SH-SY5Y (cell line): ENCODE measurements around the gene DLGAP1.

Experiments used
- GATA2 ChIP-seq: IDR thresholded peaks from 2 replicates; pipeline ENCODE4 v1.6.1; 2011; ENCODE audit warnings: mild to moderate bottlenecking, low read depth, low read length
- GATA3 ChIP-seq: IDR thresholded peaks from 2 replicates; pipeline ENCODE4 v1.6.1; 2011; ENCODE audit warnings: low read depth, mild to moderate bottlenecking, low read length, moderate library complexity

DLGAP1 gene

DNA sequence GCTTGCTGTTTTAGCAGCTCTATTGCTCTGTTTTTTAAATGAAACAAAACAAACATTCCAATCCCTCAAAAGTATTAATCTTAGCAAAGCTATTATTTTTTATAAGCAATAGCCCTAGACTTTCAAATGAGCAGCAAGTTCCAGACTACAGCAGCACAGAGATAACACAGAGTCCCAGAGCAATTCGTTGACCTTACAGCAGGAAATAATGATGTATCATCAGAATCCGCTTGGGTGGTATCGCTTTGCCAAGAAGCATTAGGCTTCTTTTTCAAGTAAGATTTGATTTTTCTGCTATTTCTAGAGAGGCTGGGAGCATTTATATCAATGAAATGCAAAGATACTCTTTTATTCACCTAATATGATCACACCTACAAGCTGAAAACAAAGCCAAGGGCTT lies 209.7 kb downstream of the DLGAP1 start:
- TF ChIP-seq GATA2 (no peak), GATA3 (no peak)

DNA sequence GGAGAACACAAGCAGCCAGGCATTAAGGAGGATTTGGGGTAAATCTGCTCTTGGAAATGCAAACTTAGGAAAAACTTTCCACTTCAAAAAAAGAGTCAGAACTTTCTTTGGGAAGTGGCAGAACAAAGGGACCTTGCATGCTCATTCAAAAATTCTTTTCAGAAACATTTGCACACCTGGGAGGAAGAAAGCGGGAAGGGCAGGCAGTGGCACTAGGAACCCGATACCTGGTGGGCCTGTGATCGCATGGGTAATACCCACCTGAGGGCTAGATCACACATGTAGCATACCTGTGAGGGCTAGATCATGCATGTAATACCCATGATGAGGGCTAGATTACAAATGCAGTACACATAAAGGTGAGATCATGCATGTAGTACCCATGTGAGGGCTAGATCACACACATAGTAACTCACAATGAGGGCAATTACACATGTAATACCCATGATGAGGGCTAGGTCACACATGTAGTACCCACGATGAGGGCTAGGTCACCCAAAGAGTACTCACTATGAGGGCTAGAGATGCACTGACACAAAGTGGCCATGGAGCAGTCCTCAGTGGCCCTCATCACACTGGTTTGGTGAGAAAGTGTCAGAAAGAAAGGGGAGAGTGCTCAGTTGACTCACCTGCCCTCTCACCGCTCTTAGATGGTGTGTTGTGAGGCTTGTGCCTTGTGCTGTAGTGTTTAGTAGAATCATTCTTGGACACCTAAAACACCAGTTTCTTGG lies 212.5 kb downstream of the DLGAP1 start:
- TF ChIP-seq GATA2, result no peak
- no peak for TF ChIP-seq GATA3

DNA sequence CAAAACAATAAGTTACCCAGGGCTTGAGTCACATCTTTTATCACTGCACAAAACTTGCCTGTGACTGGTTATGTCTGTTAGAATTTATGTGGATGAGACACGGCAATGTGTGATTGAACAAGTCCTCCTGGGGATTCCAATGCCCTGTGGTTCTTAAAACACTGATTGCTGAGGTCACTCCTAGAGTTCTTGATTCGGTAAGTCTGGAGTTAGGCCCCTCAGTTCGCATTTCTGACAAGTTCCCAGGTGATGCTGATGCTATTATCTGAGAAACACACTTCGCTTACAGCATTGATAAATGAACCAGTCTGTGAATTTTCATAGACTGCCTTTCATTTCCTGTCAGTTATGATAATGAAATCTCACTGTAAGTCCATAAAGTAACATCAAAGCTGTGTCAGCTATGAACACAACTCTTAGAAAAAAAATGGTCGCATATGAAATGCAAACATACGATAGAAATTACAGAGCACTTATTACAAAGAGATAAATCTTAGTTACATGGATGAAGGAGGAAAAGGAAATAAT lies 214.0 kb downstream of the DLGAP1 start:
- no peak for TF ChIP-seq GATA2
- TF ChIP-seq GATA3, result no peak

DNA sequence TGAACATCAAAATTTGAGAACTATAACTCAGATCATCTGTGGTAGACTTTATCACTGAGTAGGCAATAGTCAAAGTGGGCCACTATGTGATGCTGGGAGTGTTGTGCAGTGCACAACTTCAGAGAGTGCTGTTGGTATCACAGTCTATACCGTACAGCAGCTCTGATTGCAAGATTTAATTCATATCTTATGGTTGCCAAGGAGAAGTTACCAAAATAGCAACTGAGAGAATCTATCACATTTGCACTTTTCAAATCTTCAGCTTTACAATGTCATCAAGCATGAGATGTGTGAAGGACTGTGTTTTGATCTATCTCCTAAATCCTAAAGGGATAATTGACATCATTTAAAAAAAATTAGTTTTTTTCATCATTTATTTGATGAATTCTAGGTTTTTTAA lies 216.1 kb downstream of the DLGAP1 start:
- TF ChIP-seq GATA3 (no peak), GATA2 (no peak)

DNA sequence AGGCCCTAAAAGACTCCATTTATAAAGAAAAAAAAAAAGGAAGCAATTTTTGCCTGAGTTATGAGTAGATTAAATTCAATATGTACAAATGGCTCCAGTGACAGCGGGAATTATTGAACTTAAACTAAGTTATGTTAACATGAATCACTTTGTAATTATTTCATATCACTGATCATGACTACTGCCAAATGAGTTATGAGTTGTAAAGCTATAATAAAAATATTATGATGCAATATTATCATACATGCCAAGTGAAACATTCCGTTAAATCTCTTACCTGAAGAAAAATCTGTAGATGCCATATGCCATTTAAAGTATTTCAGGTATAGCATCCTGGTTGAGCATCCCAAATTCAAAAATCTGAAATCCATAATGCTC lies 217.5 kb downstream of the DLGAP1 start:
- TF ChIP-seq GATA2 (no peak), GATA3 (no peak)

DNA sequence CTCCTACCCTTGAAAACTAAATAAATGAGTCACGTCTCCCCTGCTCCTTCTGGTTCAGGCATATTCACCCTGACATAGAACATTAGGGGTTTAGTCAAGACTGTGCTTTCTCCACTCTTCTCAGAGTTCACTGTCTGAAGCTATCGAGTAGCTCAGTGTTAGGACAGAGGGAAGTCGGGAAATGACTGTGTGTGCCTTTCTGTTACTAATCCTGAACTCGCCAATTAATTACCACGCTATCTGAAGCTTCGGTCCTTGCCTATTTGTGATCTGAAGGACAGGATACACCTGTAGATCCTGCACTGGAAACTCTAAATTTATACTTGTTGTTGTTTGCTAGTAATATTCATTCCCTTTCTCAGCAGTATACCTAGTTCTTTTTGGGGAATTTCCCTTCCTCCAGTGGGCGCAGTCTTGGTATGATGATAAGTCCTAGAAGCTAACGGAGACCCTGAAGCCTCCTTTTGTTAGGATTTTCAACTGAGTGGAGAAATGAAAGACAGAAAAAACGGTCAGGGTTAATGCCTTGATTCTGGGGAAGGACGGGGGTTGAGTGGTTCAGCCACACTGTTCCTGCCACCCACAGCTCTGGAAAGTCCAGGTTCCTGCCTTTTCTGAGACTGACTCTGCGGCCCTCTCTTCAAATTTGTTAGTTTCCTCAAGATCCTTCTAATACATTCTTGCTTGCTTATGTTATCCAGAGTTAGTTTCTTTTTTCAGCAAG lies 218.0 kb downstream of the DLGAP1 start:
- TF ChIP-seq GATA2, result no peak
- TF ChIP-seq GATA3, result no peak

DNA sequence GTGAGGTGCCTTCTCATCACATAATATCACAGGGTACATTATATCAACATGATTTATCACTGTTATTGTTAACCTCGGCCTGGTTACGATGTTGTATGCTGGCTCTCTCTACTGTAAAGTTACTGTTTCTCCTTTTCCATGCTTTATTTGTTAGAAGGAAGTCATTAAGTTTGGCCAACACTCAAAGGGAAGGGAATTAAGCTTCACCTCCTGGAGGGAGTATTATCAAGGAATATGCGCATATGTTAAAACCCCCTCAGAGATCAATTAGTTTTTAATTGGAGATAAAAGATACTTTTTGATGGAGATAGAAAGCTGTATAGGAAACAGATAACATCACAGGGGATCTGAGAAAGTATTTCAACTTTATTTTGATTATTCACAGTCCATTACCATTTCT lies 221.6 kb downstream of the DLGAP1 start:
- TF ChIP-seq GATA3 (no peak), GATA2 (no peak)

DNA sequence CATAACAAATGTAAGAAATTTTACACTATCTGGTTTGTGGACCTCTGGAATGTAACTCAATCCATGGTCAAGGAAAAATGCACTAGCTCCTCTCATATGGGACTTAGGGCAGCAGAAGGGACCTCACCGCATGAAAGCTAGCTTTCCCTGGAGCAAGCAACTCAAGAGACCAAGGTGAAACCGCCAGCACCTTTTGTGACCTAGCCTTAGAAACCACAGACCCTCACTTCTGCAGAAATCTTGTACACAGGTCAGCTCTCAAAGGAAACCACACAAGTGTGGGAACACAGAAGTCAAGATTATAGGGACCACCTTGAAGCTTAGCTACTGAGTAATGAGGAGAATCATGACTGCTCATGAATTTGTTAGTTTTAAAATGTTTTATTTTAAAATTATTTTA lies 222.5 kb downstream of the DLGAP1 start:
- TF ChIP-seq GATA3, result no peak

DNA sequence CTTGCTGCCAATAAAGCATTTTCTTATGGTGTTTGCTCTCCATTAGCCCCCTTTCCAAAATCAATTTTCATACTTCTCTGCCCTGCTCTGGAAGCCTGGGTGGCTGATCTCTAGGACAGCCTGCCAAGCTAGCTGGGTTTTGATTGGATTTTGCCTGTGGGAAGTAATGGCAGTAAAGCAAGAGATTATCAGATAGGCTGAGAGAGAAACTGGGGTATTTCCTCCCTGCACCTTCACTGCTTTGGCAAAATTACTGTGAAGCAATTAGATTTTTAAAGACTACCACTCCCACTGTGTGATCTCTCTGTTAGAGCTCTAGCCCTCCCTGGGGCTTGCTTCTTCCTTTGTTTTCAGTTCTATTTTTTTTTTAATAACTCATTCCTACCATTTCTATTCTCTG lies 223.8 kb downstream of the DLGAP1 start:
- TF ChIP-seq GATA2 (no peak), GATA3 (no peak)

DNA sequence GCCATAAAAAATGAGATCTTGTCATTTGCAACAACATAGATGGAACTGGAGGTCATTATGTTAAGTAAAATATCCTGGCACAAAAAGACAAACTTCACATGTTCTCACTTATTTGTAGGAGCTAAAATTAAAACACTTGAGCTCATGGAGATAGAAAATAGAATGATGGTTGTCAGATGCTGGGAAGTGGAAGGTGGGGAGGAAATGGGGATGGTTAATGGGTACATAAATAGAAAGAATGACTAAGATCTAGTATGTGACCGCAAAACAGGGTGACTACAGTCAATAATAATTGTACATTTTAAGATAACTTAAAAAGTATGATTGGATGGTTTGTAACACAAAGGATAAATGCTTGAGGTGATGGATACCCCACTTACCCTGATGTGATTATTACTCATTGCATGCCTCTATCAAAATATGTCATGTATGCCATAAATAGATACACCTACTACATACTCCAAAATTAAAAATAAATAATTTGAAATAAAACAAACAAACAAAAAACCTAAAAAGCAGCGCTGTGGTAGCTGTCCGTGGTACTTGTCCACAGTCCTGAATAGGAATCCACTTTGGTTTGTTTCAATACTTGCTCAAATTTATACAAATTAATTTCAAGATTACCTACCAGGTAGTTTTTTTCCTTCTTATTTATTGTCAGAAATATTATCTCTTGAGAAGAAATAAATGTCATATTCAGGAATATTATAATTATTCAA lies 224.5 kb downstream of the DLGAP1 start:
- no peak for TF ChIP-seq GATA2
- TF ChIP-seq GATA3, result no peak

DNA sequence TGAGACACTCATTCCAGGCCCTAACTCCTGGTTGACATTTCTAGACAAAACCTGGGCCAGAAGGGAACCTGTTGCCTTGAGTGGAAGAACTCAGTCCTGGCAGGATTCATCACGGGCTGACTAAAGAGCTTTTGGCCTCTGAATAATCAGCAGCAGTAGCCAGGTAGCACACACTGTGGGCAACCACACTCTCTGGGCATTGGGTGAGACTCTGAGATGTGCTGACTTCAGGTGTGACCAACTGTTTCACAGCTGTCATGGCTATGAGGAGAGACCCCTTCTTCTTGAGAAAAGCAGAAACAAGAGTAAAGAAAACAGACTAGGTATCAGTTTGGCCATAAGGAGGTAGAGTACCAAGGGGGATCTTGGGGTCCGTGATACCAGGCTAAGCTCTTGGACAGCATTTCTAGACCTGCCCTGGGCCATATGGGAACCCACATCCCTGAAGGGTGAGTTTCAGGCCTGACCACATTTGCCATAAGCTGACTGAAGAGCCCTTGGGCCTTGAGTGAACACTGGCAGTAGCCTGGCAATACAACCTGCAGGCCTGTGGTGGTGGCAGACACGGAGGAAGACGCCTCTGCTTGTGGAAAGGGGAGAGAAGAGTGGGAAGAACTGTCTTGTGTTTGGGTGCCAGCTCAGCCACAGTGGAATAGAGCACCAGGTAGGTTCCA lies 230.9 kb downstream of the DLGAP1 start:
- TF ChIP-seq GATA3 (no peak), GATA2 (no peak)

DNA sequence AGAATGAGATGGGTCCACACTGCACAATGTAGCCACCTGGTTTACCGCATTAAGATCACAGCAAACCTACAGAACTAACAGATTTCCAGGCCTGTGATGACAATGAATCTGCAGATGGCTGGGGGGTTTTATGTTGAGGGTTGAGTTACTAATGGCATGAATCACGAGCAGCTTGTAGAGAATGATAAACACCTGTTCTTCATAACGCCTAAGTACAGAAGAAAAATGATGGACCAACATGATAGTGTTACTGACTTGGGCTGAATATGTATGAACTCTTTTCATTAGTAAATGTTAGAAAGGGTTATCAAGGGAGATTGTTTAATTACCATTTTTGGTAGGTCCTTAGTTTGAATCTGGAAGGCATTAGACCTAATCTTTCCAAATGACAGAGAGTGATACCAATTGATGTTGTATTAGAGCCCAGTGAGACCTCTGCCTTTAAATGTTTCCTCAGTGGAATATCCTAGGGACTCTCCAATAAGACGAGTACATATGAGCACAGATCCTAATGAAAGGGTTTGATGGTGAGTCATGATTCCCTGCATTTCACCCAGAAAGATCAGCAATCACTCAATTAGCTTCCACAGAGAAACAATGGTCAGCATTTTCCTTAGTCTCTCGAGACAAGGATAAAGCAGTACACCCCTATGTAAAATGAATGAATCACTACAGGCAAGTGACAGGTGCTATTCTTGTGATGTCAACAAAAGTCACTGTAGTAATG lies 243.8 kb downstream of the DLGAP1 start:
- TF ChIP-seq GATA2 (no peak), GATA3 (no peak)

DNA sequence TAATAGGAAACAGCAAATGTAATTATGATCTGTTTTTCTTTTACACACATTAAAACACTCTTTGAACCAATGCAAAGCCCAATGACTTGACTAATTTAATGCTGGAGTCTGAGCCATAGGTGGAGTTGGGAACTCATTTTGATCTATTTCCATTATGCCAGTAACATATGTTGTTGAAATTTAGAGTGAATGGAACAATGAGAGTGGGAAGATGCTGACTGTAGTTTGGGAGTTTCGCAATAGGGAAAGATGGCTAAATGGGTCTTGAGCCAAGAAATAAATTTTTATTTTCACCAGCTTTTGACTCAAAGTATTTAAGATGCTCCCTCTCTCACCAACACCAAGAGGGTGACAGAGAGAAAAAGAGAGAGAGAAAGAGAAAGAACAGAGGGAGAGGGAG lies 246.7 kb downstream of the DLGAP1 start:
- TF ChIP-seq GATA3, result no peak
- TF ChIP-seq GATA2, result no peak

DNA sequence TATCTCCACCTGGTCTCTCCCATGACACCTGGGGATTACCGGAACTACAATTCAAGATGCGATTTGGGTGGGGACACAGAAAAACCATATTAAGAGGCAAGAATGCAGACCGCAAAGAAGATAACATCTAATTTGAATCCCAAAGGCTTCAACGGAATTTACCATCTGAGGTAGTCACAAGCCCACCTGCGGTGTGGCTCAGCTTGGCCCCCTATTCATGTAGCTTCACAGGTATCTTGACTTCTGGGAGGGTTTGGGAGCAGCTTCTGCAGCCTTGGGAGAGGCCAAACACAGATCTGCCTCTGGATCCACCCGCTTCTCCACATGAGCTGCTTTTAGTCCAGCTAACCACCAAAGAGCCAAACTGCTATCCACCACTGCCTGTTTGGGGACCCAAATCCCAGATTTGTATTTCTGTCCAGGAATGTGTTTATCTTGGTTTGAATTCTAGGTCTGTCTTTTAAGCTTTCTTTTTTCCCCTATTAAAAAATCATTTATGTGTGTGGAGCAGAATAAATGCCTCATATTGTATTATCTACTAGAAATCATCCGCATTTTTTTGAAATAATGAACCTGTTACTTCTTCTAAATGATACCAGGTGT lies 247.6 kb downstream of the DLGAP1 start:
- TF ChIP-seq GATA3 (no peak), GATA2 (no peak)
